ENCODE data around the gene WDR75. TPM values are rescaled to one million over a fixed set of nuclear protein-coding genes. Genes with fewer than 3 reads are reported as not detected.
A peak's percentile ranks its signal among the peaks of the same experiment; 100 is the strongest.

The WDR75 gene
- total and polyA plus RNA-seq, 9 of the 15 experiments (the other 6 are each of a cell fraction or from before 2014, with no cell fraction given): 50.9 to 111 (median 76.4) TPM

- TF ChIP-seq RBFOX2 (IDR thresholded peaks at IDR 0.05; ENCODE audit: low read depth, low read length) (no peak), POLR2AphosphoS5 (IDR thresholded peaks at IDR 0.05; ENCODE audit: control insufficient read depth, insufficient read depth, low read depth, low read length) (peak; percentile 47; the same call in 1 of the 2 replicates), MCM7 (IDR thresholded peaks at IDR 0.05) (no peak), GATAD2B (IDR thresholded peaks at IDR 0.05; ENCODE audit: borderline replicate concordance) (peak; percentile 76; the same call in 1 of the 2 replicates), HNRNPK (IDR thresholded peaks at IDR 0.05; ENCODE audit: low read depth, low read length, poor library complexity, severe bottlenecking) (no peak), ZNF143 (CRISPR knock-in tag; IDR thresholded peaks at IDR 0.05) (no peak), PCBP2 (IDR thresholded peaks at IDR 0.05; ENCODE audit: low read depth, low read length, poor library complexity, severe bottlenecking) (no peak), JUNB (CRISPR knock-in tag; conservative IDR thresholded peaks at IDR 0.05) (peak; percentile 84), DMBX1 (CRISPR knock-in tag; IDR thresholded peaks at IDR 0.05; ENCODE audit: borderline replicate concordance) (no peak), KAT7 (CRISPR knock-in tag; IDR thresholded peaks at IDR 0.05; ENCODE audit: borderline replicate concordance) (no peak), ZNF175 (CRISPR knock-in tag; IDR thresholded peaks at IDR 0.05; ENCODE audit: low read depth) (no peak), NCOA2 (IDR thresholded peaks at IDR 0.05; ENCODE audit: partially characterized antibody in 2 of 2) (no peak), RERE (CRISPR knock-in tag; IDR thresholded peaks at IDR 0.05; ENCODE audit: borderline replicate concordance) (no peak), ZBTB12 (CRISPR knock-in tag; IDR thresholded peaks at IDR 0.05) (no peak), NCOA1 (IDR thresholded peaks at IDR 0.05; ENCODE audit: low read depth) (peak; percentile 47; the same call in 1 of the 2 replicates), XRCC3 (IDR thresholded peaks at IDR 0.05) (no peak), KLF16 (IDR thresholded peaks at IDR 0.05) (peak; percentile 54; the same call in 1 of the 2 replicates), CBFA2T3 (IDR thresholded peaks at IDR 0.05) (peak; percentile 91), NR1H2 (CRISPR knock-in tag; IDR thresholded peaks at IDR 0.05) (no peak), ESRRB (CRISPR knock-in tag; IDR thresholded peaks at IDR 0.05; ENCODE audit: borderline replicate concordance) (no peak), ZBTB26 (CRISPR knock-in tag; IDR thresholded peaks at IDR 0.05) (no peak)
These were observed 65.3 kb downstream of the WDR75 start (continued) for GRCh38 chr2:189506514-189506976.
